Activated B cell treated with CpG ODN at 0.5 μM for 24 hours (primary cell): ENCODE data around the gene MYL6B. TPM values are rescaled to one million over a fixed set of nuclear protein-coding genes. Genes with fewer than 3 reads are reported as not detected.

ENCODE experiments used
- ATAC-seq: fragments of 200-7000 bp; cut with Tn5 transposase; one replicate; pipeline ENCODE4 v1.10.0; 2021; ENCODE audit warnings: low read depth, mild to moderate bottlenecking, moderate library complexity
- CTCF ChIA-PET: fragments of 350-600 bp; sonication (Branson Sonifier 250); formaldehyde crosslinking; loops from one replicate; lab custom pipeline; 2021; ENCODE audit warnings: antibody characterized with exemption; lab: Charles Lee
- POLR2A ChIA-PET: fragments of 350-600 bp; sonication (Branson Sonifier 250); formaldehyde crosslinking; loops from one replicate; lab custom pipeline; 2021; ENCODE audit warnings: antibody characterized with exemption; lab: Charles Lee
- DNase-seq: peaks from one replicate; pipeline ENCODE4 v3.0.0; 2022
- H3K27ac Mint-ChIP-seq: one replicate; pipeline ENCODE4 v1.8.0; 2020; ENCODE audit warnings: mixed read lengths
- H3K27me3 Mint-ChIP-seq: one replicate; pipeline ENCODE4 v1.8.0; 2021; ENCODE audit warnings: mixed read lengths
- H3K36me3 Mint-ChIP-seq: one replicate; pipeline ENCODE4 v1.8.0; 2021; ENCODE audit warnings: low read depth, mixed read lengths
- H3K4me1 Mint-ChIP-seq: one replicate; pipeline ENCODE4 v1.8.0; 2021; ENCODE audit warnings: mixed read lengths
- H3K4me3 Mint-ChIP-seq: one replicate; pipeline ENCODE4 v1.8.0; 2020; ENCODE audit warnings: mild to moderate bottlenecking, mixed read lengths
- H3K9me3 Mint-ChIP-seq: one replicate; pipeline ENCODE4 v1.8.0; 2020; ENCODE audit warnings: mixed read lengths
- CTCF ChIP-seq: fragments of 200-600 bp; IDR thresholded peaks from one replicate; pipeline ENCODE4 v1.8.0; 2022; ENCODE audit warnings: antibody characterized with exemption, mild to moderate bottlenecking
- intact Hi-C: fragments of 100-400 bp; cut with micrococcal nuclease; formaldehyde crosslinking; loops from one replicate; pipeline ENCODE4 v1.15.1; 2024
- total RNA-seq: library from RNA; stranded (reverse); gene quantifications from 2 replicates; pipeline ENCODE4 v1.2.3, GENCODE V29; 2022

MYL6B gene
- total RNA-seq, 1 donor from 2014 or later = 25.2 TPM

- no peaks in the 10 kb centered on the region for H3K27me3 Mint-ChIP-seq
- H3K4me1 Mint-ChIP-seq = peaks cover 46% of the 10 kb centered on the region
- intact Hi-C loops = no loop called here
- H3K9me3 Mint-ChIP-seq = no peaks in the 10 kb centered on the region
- no peak for ATAC-seq
- TF ChIP-seq CTCF = no peak
- peak overlapping the region; percentile 95 for H3K27ac Mint-ChIP-seq
- CTCF ChIA-PET = interaction anchor here (2.0 kb wide), 2 partner anchors 29 to 34 kb away, joined by 6 to 13 read pairs; partner anchors contain the start of gene SMARCC2
- H3K36me3 Mint-ChIP-seq = peaks cover 79% of the 10 kb centered on the region
- peak overlapping the region; percentile 94 for H3K4me3 Mint-ChIP-seq
- POLR2A ChIA-PET = interaction anchor here (0.9 to 4.3 kb wide), 5 partner anchors 9 to 56 kb away, joined by 3 to 67 read pairs (median 12); partner anchors contain the start of genes ESYT1, MYL6B and PA2G4
- no peak for DNase-seq
These were observed 7.9 kb downstream of the MYL6B start for GRCh38 chr12:56160193-56160763.

- ChIA-PET POLR2A (interaction anchor here (0.6 to 3.5 kb wide), 10 partner anchors 9 to 411 kb away, joined by 3 to 21 read pairs (median 4); partner anchors contain the start of genes ESYT1, MYL6B, RNF41 and SMARCC2), CTCF (interaction anchor here (0.6 to 2.3 kb wide), 3 partner anchors 10 to 38 kb away, joined by 3 to 10 read pairs (median 4); partner anchors contain the start of gene SMARCC2)
- peaks cover 41% of the 10 kb centered on the region for H3K4me1 Mint-ChIP-seq
- intact Hi-C loops = no loop called here
- H3K27me3 Mint-ChIP-seq = no peaks in the 10 kb centered on the region
- H3K9me3 Mint-ChIP-seq = no peaks in the 10 kb centered on the region
- peak overlapping the region; percentile 94 for H3K4me3 Mint-ChIP-seq
- DNase-seq (no peak), ATAC-seq (no peak)
- H3K27ac Mint-ChIP-seq = no peak overlapping the region
- no peak for TF ChIP-seq CTCF
- H3K36me3 Mint-ChIP-seq = peaks cover 82% of the 10 kb centered on the region
These were observed 8.7 kb downstream of the MYL6B start for GRCh38 chr12:56160894-56161689.

- DNase-seq = no peak
- no peak overlapping the region for H3K4me3 Mint-ChIP-seq
- no peak for ATAC-seq
- no peak for TF ChIP-seq CTCF
- intact Hi-C loops = loop anchor here (2.0 kb wide), 1 partner anchor 17 kb away; no protein-coding TSS in a partner anchor
- peaks cover 85% of the 10 kb centered on the region for H3K36me3 Mint-ChIP-seq
- no peaks in the 10 kb centered on the region for H3K27me3 Mint-ChIP-seq
- ChIA-PET CTCF (interaction anchor here (0.6 to 2.3 kb wide), 3 partner anchors 11 to 39 kb away, joined by 3 to 10 read pairs (median 4); partner anchors contain the start of gene SMARCC2), POLR2A (interaction anchor here (0.6 to 3.5 kb wide), 10 partner anchors 10 to 172 kb away, joined by 3 to 21 read pairs (median 4); partner anchors contain the start of genes ESYT1, MYL6B, RNF41 and SMARCC2)
- H3K4me1 Mint-ChIP-seq = peaks cover 39% of the 10 kb centered on the region
- H3K9me3 Mint-ChIP-seq = no peaks in the 10 kb centered on the region
- H3K27ac Mint-ChIP-seq = no peak overlapping the region
These were observed 9.4 kb downstream of the MYL6B start for GRCh38 chr12:56161690-56162351.

GRCh38 chr12:56162468-56163290 lies 10.3 kb downstream of the MYL6B start:
- Mint-ChIP-seq H3K27ac (peak overlapping the region; percentile 6), H3K36me3 (peaks cover 88% of the 10 kb centered on the region), H3K4me3 (no peak overlapping the region), H3K4me1 (peaks cover 32% of the 10 kb centered on the region), H3K9me3 (no peaks in the 10 kb centered on the region), H3K27me3 (no peaks in the 10 kb centered on the region)
- no peak for TF ChIP-seq CTCF
- DNase-seq (no peak), ATAC-seq (no peak)
- intact Hi-C loops = loop anchor here (2.0 kb wide), 1 partner anchor 16 kb away; no protein-coding TSS in a partner anchor
- POLR2A ChIA-PET = interaction anchor here (0.6 to 3.5 kb wide), 11 partner anchors 11 to 115 kb away, joined by 3 to 21 read pairs (median 5); partner anchors contain the start of genes ESYT1, MYL6B, PA2G4 and ZC3H10
- CTCF ChIA-PET = interaction anchor here (0.8 to 2.3 kb wide), 2 partner anchors 27 to 42 kb away, joined by 3 to 10 read pairs; partner anchors contain the start of gene SMARCC2
